Upper lobe of left lung (tissue), 6 donors: ENCODE measurements around the gene SLC38A5. TPM values are rescaled to one million over a fixed set of nuclear protein-coding genes. Genes with fewer than 3 reads are reported as not detected.
"Not testable (repeated sequence)": the region's sequence is repeated elsewhere in the genome, so short reads cannot be mapped to it uniquely, and the experiment has no call there.

ENCODE experiments used
- ATAC-seq, 2 donors: fragments of 200-7000 bp; cut with Tn5 transposase; one replicate each; pipeline ENCODE4 v1.9.1; 2022; ENCODE audit warnings: mild to moderate bottlenecking in 2 of 2, moderate library complexity in 2 of 2; ENCODE audit not compliant: low FRiP score in 2 of 2
- DNase-seq, 2 donors: peaks; one replicate each; pipeline ENCODE4 v3.0.0-alpha.2; 2019 to 2020
- H3K27ac ChIP-seq, 4 donors: fragments of 200-600 bp; sonication (generic); one replicate each; pipeline ENCODE4 v1.5.1; 2016 to 2019
- H3K27me3 ChIP-seq, 4 donors: fragments of 200-600 bp; sonication (generic); one replicate each; pipeline ENCODE4 v1.5.1; 2017 to 2019
- H3K36me3 ChIP-seq, 4 donors: fragments of 200-600 bp; sonication (generic); one replicate each; pipeline ENCODE4 v1.5.1; 2016 to 2019
- H3K4me1 ChIP-seq, 4 donors: fragments of 200-600 bp; sonication (generic); one replicate each; pipeline ENCODE4 v1.5.1; 2018 to 2019
- H3K4me3 ChIP-seq, 4 donors: fragments of 200-600 bp; sonication (generic); one replicate each; pipeline ENCODE4 v1.5.1; 2017 to 2019; ENCODE audit warnings: mild to moderate bottlenecking in 2 of 4, moderate library complexity in 1 of 4
- H3K9me3 ChIP-seq, 4 donors: fragments of 200-600 bp; sonication (generic); one replicate each; pipeline ENCODE4 v1.5.1; 2018 to 2019
- EP300 ChIP-seq, 4 donors: sonication (generic); formaldehyde crosslinking; IDR thresholded peaks; one replicate each; pipeline ENCODE4 v1.5.1; 2017; ENCODE audit warnings: antibody characterized with exemption in 4 of 4, control low read depth in 2 of 4
- POLR2A ChIP-seq, 4 donors: fragments of 450-650 bp; IDR thresholded peaks; one replicate each; pipeline ENCODE4 v1.5.1; 2016 to 2017; ENCODE audit warnings: antibody characterized with exemption in 4 of 4, mild to moderate bottlenecking in 2 of 4
- POLR2AphosphoS5 ChIP-seq, 2 donors: sonication (generic); formaldehyde crosslinking; IDR thresholded peaks; one replicate each; pipeline ENCODE4 v1.5.1; 2017; ENCODE audit warnings: antibody characterized with exemption in 2 of 2
- WGBS, 2 donors: methylation state at CpG; one replicate each; pipeline ENCODE4 v1.1.5; 2017 to 2018; 5-methylcytosine and 5-hydroxymethylcytosine counted together
- total RNA-seq, 6 donors: library from RNA; depleted of rRNA in 4 of 6; stranded (reverse); fragments of >200 nt in 4 of 6; gene quantifications; one replicate each; pipeline versions ENCODE4 v1.1.0 to v1.2.1, GENCODE V29; 2016 to 2021
- TF ChIP-seq, protein P1 (sequence below), 6 experiments: fragments of 450-650 bp in 4 of 6; fragments of 200-600 bp in 2 of 6; sonication (generic) in 2 of 6; IDR thresholded peaks; one replicate each; pipeline ENCODE4 v1.5.1; 2016 to 2019; ENCODE audit warnings: antibody characterized with exemption in 6 of 6
- donor health status: DM: no; HTN: no; CAD: no; lungs with moderate emphysema.
- donor health status: DM: no; HTN: yes; CAD: no; lungs with severe emphysema.

The SLC38A5 gene
- total RNA-seq, 6 donors from 2014 or later = 10.2 to 32.4 (median 17.9) TPM

GRCh38 chrX:48456628-48457331, 13.3 kb downstream of the SLC38A5 start:
- TF ChIP-seq EP300 (IDR thresholded peaks at IDR 0.05) = no peak
- no peak for TF ChIP-seq POLR2A (IDR thresholded peaks at IDR 0.05)
- TF ChIP-seq, protein P1, sequence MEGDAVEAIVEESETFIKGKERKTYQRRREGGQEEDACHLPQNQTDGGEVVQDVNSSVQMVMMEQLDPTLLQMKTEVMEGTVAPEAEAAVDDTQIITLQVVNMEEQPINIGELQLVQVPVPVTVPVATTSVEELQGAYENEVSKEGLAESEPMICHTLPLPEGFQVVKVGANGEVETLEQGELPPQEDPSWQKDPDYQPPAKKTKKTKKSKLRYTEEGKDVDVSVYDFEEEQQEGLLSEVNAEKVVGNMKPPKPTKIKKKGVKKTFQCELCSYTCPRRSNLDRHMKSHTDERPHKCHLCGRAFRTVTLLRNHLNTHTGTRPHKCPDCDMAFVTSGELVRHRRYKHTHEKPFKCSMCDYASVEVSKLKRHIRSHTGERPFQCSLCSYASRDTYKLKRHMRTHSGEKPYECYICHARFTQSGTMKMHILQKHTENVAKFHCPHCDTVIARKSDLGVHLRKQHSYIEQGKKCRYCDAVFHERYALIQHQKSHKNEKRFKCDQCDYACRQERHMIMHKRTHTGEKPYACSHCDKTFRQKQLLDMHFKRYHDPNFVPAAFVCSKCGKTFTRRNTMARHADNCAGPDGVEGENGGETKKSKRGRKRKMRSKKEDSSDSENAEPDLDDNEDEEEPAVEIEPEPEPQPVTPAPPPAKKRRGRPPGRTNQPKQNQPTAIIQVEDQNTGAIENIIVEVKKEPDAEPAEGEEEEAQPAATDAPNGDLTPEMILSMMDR (IDR thresholded peaks at IDR 0.05) = no peak
- TF ChIP-seq POLR2AphosphoS5 (IDR thresholded peaks at IDR 0.05) = no peak
- Histone ChIP-seq H3K36me3 (no peaks in the 10 kb centered on the region), H3K9me3 (no peaks in the 10 kb centered on the region), H3K27me3 (no peaks in the 10 kb centered on the region), H3K4me3 (no peak overlapping the region), H3K4me1 (no peaks in the 10 kb centered on the region), H3K27ac (no peak overlapping the region)
- DNase-seq (no peak), ATAC-seq (no peak)
- 85 to 95% methylated on average over 6 of the region's 6 CpGs for WGBS, 2 donors

- no peaks in the 10 kb centered on the region for H3K27me3 ChIP-seq
- no peak overlapping the region for H3K4me3 ChIP-seq
- H3K36me3 ChIP-seq = no peaks in the 10 kb centered on the region
- no peaks in the 10 kb centered on the region for H3K4me1 ChIP-seq
- ATAC-seq (no peak), DNase-seq (no peak)
- WGBS, 2 donors = 49 to 57% methylated on average over 4 of the region's 4 CpGs
- no peak overlapping the region for H3K27ac ChIP-seq
- no peak for TF ChIP-seq EP300 (IDR thresholded peaks at IDR 0.05)
- TF ChIP-seq, protein P1 (IDR thresholded peaks at IDR 0.05) = no peak
- no peak for TF ChIP-seq POLR2A (IDR thresholded peaks at IDR 0.05)
- TF ChIP-seq POLR2AphosphoS5 (IDR thresholded peaks at IDR 0.05) = no peak
- no peaks in the 10 kb centered on the region for H3K9me3 ChIP-seq
These were observed 18.4 kb downstream of the SLC38A5 start for GRCh38 chrX:48451708-48452107.

- Histone ChIP-seq H3K27me3 (no peaks in the 10 kb centered on the region), H3K27ac (no peak overlapping the region), H3K9me3 (no peaks in the 10 kb centered on the region), H3K4me3 (no peak overlapping the region), H3K4me1 (no peaks in the 10 kb centered on the region), H3K36me3 (no peaks in the 10 kb centered on the region)
- ATAC-seq (no peak), DNase-seq (no peak)
- TF ChIP-seq, protein P1 (IDR thresholded peaks at IDR 0.05) = no peak
- TF ChIP-seq EP300 (IDR thresholded peaks at IDR 0.05) = no peak
- TF ChIP-seq POLR2AphosphoS5 (IDR thresholded peaks at IDR 0.05) = no peak
- no peak for TF ChIP-seq POLR2A (IDR thresholded peaks at IDR 0.05)
These were observed 20.0 kb downstream of the SLC38A5 start for GRCh38 chrX:48450076-48450475.

DNA sequence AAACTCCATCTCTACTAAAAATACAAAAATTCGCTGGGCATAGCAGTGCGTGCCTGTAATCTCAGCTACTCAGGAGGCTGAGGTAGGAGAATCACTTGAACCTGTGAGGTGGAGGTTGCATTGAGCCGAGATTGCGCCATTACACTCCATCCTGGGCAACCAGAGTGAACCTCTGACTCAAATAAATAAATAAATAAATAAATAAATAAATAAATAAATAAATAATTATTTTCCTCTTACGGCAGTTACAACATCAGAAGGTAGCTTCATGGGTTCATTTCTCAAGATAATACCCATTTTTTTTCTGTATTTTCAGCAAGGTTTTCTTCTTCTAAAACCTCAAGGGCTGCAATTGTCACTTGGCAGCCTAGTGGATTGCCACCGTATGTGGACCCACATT, 22.9 kb downstream of the SLC38A5 start:
- not testable (repeated sequence) for H3K4me1 ChIP-seq, H3K9me3 ChIP-seq, DNase-seq, H3K27ac ChIP-seq, ATAC-seq, H3K27me3 ChIP-seq, H3K4me3 ChIP-seq, H3K36me3 ChIP-seq
- WGBS, 2 donors = 88 to 89% methylated on average over 6 of the region's 6 CpGs

GRCh38 chrX:48433713-48434112, 36.3 kb downstream of the SLC38A5 start:
- H3K27me3 ChIP-seq, H3K36me3 ChIP-seq, H3K27ac ChIP-seq, H3K4me3 ChIP-seq, H3K4me1 ChIP-seq, DNase-seq, ATAC-seq: not testable (repeated sequence)
- H3K9me3 ChIP-seq = peaks cover 0 to 17% (median 0%) of the 10 kb centered on the region in 4 donors
- 60 to 85% methylated on average over 1 to 13 of the region's 13 CpGs for WGBS, 2 donors

GRCh38 chrX:48430166-48430565, 39.9 kb downstream of the SLC38A5 start:
- ATAC-seq, H3K36me3 ChIP-seq, H3K27ac ChIP-seq, H3K4me1 ChIP-seq, DNase-seq, H3K27me3 ChIP-seq, H3K4me3 ChIP-seq: not testable (repeated sequence)
- 49 to 58% methylated on average over 4 of the region's 4 CpGs for WGBS, 2 donors
- peaks cover 0 to 17% (median 0%) of the 10 kb centered on the region in 4 donors for H3K9me3 ChIP-seq

- H3K27ac ChIP-seq, H3K4me3 ChIP-seq, H3K4me1 ChIP-seq, DNase-seq, H3K27me3 ChIP-seq, ATAC-seq, H3K36me3 ChIP-seq: not testable (repeated sequence)
- H3K9me3 ChIP-seq = peaks cover 0 to 13% (median 0%) of the 10 kb centered on the region in 4 donors
- WGBS, 2 donors = 52 to 65% methylated on average over 5 of the region's 5 CpGs
These were observed 40.5 kb downstream of the SLC38A5 start for GRCh38 chrX:48429606-48430005.

GRCh38 chrX:48427027-48427716, 42.9 kb downstream of the SLC38A5 start:
- H3K27ac ChIP-seq = not testable (repeated sequence)

GRCh38 chrX:48411860-48412259, 58.2 kb downstream of the SLC38A5 start, which contains the start of gene SSX4B:
Gene SSX4B, minus strand, starts transcription at chrX:48411960. Its CDS starts 588 bp downstream, at chrX:48411372.
- not testable (repeated sequence) for H3K4me3 ChIP-seq, DNase-seq, H3K27ac ChIP-seq, H3K4me1 ChIP-seq, H3K36me3 ChIP-seq, ATAC-seq, H3K27me3 ChIP-seq, H3K9me3 ChIP-seq
- no CpG with 5 or more reads among the region's 15 CpGs for WGBS, 2 donors

More at GRCh38 chrX:48427027-48427716, 42.9 kb downstream of the SLC38A5 start:
- not testable (repeated sequence) for H3K36me3 ChIP-seq, DNase-seq, ATAC-seq, H3K4me3 ChIP-seq, H3K4me1 ChIP-seq, H3K27me3 ChIP-seq, H3K9me3 ChIP-seq
- WGBS, 2 donors = no CpG with 5 or more reads among the region's 12 CpGs
